IPS DF 6.9 (cell line): ENCODE results near the gene RBM26.

Experiments
- DNase-seq: peaks from one replicate; pipeline ENCODE4 v3.0.0-alpha.2; 2013; ENCODE audit warnings: low read depth, low spot score
- H3K27ac ChIP-seq: one replicate; pipeline ENCODE4 v1.5.1; 2013; ENCODE audit warnings: low read length, control low read depth
- H3K27me3 ChIP-seq: 2 replicates; pipeline ENCODE4 v1.6.1; 2013; ENCODE audit warnings: mild to moderate bottlenecking, low read length; ENCODE audit not compliant: control insufficient read depth, insufficient read depth
- H3K36me3 ChIP-seq: 2 replicates; pipeline ENCODE4 v1.6.1; 2013; ENCODE audit warnings: low read length; ENCODE audit not compliant: control insufficient read depth, insufficient read depth
- H3K4me1 ChIP-seq: 2 replicates; pipeline ENCODE4 v1.6.1; 2013; ENCODE audit warnings: low read length; ENCODE audit not compliant: control insufficient read depth, insufficient read depth
- H3K4me3 ChIP-seq: 2 replicates; pipeline ENCODE4 v1.5.1; 2013; ENCODE audit warnings: mild to moderate bottlenecking, low read length
- H3K9me3 ChIP-seq: 2 replicates; pipeline ENCODE4 v1.6.1; 2013; ENCODE audit warnings: low read length, inconsistent platforms; ENCODE audit not compliant: control insufficient read depth, insufficient read depth
- WGBS: extraction: QIAGEN DNeasy Blood & Tissue Kit; methylation state at CpG from one replicate; pipeline ENCODE4 v1.1.7; 2013; ENCODE audit warnings: mixed read lengths, missing lambda C conversion rate; ENCODE audit not compliant: insufficient read length, insufficient coverage; 5-methylcytosine and 5-hydroxymethylcytosine counted together

The RBM26 gene, protein sequence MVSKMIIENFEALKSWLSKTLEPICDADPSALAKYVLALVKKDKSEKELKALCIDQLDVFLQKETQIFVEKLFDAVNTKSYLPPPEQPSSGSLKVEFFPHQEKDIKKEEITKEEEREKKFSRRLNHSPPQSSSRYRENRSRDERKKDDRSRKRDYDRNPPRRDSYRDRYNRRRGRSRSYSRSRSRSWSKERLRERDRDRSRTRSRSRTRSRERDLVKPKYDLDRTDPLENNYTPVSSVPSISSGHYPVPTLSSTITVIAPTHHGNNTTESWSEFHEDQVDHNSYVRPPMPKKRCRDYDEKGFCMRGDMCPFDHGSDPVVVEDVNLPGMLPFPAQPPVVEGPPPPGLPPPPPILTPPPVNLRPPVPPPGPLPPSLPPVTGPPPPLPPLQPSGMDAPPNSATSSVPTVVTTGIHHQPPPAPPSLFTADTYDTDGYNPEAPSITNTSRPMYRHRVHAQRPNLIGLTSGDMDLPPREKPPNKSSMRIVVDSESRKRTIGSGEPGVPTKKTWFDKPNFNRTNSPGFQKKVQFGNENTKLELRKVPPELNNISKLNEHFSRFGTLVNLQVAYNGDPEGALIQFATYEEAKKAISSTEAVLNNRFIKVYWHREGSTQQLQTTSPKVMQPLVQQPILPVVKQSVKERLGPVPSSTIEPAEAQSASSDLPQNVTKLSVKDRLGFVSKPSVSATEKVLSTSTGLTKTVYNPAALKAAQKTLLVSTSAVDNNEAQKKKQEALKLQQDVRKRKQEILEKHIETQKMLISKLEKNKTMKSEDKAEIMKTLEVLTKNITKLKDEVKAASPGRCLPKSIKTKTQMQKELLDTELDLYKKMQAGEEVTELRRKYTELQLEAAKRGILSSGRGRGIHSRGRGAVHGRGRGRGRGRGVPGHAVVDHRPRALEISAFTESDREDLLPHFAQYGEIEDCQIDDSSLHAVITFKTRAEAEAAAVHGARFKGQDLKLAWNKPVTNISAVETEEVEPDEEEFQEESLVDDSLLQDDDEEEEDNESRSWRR

DNA sequence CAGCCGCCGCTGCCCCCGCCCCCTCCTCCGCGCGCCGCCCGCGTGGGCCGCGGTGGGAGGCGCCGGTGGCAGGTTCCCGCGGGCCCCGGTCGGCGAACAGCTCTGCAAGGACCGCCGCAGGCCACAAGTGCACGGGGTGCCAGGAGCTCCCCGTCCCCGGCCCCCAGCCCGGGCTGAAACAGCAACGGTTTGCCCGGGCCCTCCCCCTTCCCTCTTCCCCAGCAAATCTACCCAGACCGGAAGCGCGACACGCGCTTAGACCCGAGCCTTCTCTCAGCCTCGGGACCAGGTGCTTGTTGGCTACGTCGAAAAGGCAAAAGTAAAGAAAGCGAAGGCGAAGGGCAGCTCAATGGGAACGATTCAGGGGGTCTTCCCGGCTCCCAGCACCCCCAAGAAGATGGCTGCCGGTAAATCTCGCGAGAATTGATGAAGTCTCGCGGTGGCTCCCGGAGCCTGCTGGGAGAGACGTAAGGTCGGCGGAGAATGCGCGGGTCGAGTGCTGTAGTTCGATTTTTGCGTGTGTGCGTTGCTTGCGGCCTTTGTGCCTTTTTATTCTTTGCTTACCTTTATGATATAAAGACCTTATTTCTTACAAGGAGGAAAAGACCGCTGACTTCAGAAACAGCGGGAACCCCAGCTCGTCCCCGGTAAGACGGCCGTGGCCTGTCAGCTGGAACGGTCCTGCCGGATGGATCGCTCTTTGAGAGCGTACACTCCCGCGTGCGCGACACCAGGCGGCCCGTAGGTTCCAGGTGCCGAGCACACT is at the start of gene RBM26:
TSS of gene RBM26 (minus strand) at position 425 of the 766 bp plus-strand sequence. CDS start 481 bp downstream, outside the sequence.
- no peaks in the 10 kb centered on the region for H3K27me3 ChIP-seq
- DNase-seq = peak; percentile 94
- no CpG with 5 or more reads among the region's 72 CpGs for WGBS
- H3K27ac ChIP-seq = no peak within 1 kb of the TSS
- peaks cover 3% of the 10 kb centered on the region; the same call in 1 of the 2 replicates for H3K4me1 ChIP-seq
- H3K36me3 ChIP-seq = no peaks in the 10 kb centered on the region
- H3K4me3 ChIP-seq = peak within 1 kb of the TSS; percentile 88
- no peaks in the 10 kb centered on the region for H3K9me3 ChIP-seq

DNA sequence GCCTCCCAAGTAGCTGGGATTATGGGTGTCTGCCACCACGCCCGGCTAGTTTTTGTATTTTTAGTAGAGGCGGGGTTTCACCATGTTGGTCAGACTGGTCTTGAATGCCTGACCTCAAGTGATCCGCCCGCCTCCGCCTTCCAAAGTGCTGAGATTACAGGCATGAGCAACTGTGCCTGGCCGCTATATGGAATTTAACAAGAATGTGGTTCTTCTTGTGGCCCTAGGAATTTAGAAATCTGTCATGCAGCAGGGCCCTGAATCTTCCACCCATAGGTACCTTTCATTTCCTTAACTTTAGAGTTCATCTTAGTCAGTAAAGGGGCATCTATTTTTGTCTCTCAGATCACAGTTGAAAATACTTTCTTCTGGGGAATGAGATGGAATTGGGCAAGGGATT is 49.3 kb upstream of the RBM26 start:
- H3K4me3 ChIP-seq = no peak overlapping the region
- no peaks in the 10 kb centered on the region for H3K27me3 ChIP-seq
- no peaks in the 10 kb centered on the region for H3K9me3 ChIP-seq
- H3K27ac ChIP-seq = no peak overlapping the region
- WGBS = no CpG with 5 or more reads among the region's 7 CpGs
- DNase-seq = no peak
- no peaks in the 10 kb centered on the region for H3K36me3 ChIP-seq
- no peaks in the 10 kb centered on the region for H3K4me1 ChIP-seq

DNA sequence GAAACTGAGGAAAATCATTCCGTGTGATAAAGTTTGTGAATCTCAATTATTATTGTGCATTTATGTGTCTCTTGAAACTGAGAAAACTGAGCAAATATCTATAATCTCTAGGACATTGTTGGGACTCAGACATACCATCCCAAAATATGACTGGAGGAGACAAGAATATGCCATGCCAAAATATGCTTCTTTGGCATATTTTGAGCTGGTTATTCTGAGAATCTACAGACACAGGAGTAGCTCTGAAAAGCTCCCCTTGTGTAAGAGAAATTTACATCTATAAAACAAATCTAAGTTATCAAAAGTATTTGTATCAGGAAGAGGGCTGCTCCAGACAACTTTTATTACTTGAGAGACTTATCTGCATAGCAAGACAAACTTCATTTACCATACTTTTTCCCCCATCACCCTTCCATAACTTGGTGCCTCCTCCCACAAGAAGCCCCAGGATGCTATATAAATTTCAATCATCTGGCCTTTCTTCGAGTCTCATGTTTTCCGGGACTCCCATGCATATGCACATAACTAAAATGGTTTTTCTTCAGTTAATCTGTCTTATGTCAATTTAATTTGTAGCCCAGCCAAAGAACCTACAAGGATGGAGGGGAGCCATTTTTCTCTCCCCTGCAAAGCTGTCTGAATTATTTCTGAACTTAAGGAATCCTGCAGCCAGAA is 46.3 kb upstream of the RBM26 start:
- Histone ChIP-seq H3K4me3 (no peak overlapping the region), H3K4me1 (no peaks in the 10 kb centered on the region), H3K27ac (no peak overlapping the region), H3K9me3 (no peaks in the 10 kb centered on the region), H3K27me3 (no peaks in the 10 kb centered on the region), H3K36me3 (no peaks in the 10 kb centered on the region)
- no CpG with 5 or more reads among the region's 3 CpGs for WGBS
- no peak for DNase-seq

DNA sequence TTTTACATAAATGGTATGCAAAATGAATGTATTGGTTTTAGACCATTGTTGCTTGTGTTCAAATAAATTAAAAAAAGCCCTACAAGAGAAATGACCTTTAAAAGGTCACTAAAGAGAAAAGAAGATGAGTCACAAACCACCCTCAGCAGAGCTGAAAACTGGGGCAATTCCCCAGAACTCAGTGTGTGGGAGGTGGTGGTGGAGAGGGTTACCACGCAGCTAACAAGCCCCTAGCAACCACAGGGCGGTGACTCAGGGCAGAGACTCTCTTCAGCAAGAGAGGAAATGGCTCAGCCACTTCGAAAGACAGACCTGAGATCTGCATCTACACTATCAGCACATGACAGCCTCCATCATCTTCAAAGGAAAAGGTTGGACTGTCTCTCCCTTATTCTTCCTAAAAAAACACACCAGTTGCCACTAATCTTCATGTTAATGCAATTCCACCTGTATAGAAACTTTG is 45.5 kb upstream of the RBM26 start:
- no CpG with 5 or more reads among the region's 3 CpGs for WGBS
- peak; percentile 9 for DNase-seq
- Histone ChIP-seq H3K9me3 (no peaks in the 10 kb centered on the region), H3K36me3 (no peaks in the 10 kb centered on the region), H3K4me3 (no peak overlapping the region), H3K27ac (no peak overlapping the region), H3K27me3 (no peaks in the 10 kb centered on the region), H3K4me1 (no peaks in the 10 kb centered on the region)

DNA sequence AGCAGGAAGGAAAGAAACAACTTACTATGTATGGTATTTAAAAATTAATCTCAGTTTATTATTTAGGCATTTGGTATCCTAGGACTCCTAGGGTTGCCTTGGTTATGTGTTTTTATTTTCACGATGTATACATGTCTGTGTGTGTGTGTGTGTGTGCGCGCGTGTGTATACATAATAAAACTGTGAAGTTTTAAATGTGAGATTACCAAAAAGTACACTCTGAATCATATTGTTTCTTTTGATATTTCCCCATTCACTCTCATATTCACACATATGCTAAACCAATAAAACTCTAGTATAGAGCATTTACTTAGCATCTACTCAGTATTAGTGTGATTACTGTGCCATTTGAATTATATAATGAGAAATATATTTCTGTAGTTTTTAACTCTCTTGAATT is 44.1 kb upstream of the RBM26 start:
- DNase-seq = no peak
- H3K27ac ChIP-seq = no peak overlapping the region
- WGBS = no CpG with 5 or more reads among the region's 4 CpGs

DNA sequence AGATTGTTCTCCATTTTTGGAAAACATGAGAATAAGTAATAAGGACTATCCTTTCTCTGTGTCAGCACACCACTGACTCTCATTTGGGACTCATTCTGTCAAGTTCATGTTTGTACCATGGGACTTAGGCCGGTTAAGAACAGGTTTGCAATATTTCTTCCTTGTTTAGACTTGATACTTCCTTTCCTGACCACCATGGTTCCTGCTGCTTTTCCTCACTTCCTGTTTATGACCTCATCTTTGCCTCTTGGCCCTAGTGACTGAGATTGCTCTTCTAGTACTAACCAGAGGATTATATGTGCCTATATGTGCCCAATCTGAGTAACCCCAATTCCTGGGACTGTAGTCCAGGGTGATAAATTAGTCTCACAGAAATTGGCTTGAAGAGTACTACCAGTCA is 42.4 kb upstream of the RBM26 start:
- no peak for DNase-seq
- H3K27me3 ChIP-seq = no peaks in the 10 kb centered on the region
- H3K4me3 ChIP-seq = no peak overlapping the region
- no peaks in the 10 kb centered on the region for H3K4me1 ChIP-seq
- H3K9me3 ChIP-seq = no peaks in the 10 kb centered on the region
- WGBS = no CpG with 5 or more reads among the region's 1 CpG
- H3K27ac ChIP-seq = no peak overlapping the region
- H3K36me3 ChIP-seq = no peaks in the 10 kb centered on the region

More for the DNA sequence above, 44.1 kb upstream of the RBM26 start:
- no peaks in the 10 kb centered on the region for H3K36me3 ChIP-seq
- no peaks in the 10 kb centered on the region for H3K9me3 ChIP-seq
- no peak overlapping the region for H3K4me3 ChIP-seq
- H3K4me1 ChIP-seq = no peaks in the 10 kb centered on the region
- H3K27me3 ChIP-seq = no peaks in the 10 kb centered on the region

DNA sequence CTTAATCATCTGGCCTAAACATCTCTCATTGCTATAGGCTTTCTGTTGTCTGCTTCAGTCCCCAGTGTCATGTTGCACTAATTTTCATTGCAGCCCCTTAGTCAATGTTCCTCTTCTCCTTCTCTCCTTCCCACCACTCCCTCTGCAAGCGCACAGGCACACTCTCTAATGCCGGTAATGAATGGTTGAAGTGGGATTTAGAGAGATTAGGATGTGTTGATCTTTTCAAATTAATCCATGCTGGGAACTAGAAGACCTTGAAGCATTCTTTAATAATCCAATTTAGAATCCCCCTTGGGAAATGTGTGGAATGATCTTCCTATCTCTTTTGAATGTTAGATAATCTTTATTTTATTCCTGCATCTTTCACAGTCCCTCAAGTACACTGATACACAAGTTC is 41.7 kb upstream of the RBM26 start:
- WGBS = no CpG with 5 or more reads among the region's 2 CpGs
- no peak overlapping the region for H3K4me3 ChIP-seq
- H3K9me3 ChIP-seq = no peaks in the 10 kb centered on the region
- DNase-seq = no peak
- no peaks in the 10 kb centered on the region for H3K36me3 ChIP-seq
- no peak overlapping the region for H3K27ac ChIP-seq
- no peaks in the 10 kb centered on the region for H3K4me1 ChIP-seq
- H3K27me3 ChIP-seq = no peaks in the 10 kb centered on the region

DNA sequence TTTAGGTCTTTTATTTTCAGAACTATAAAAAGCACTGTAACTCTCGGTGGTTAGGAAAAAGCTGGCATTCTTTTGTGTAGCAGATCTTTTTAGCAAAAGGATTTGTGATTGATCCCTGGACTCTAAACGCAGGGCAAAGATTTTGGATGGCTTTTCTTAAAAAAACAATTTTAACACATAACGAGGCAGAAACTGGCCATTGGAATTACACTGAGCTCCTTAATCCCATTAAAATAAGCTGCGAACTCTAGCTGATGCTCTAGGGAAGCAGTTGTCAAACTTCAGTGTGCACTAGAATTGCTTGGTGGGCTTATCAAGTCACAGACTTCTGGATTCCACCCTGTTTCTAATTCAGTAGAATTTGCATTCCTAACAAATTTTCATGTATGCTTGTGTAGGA is 41.1 kb upstream of the RBM26 start:
- Histone ChIP-seq H3K4me1 (no peaks in the 10 kb centered on the region), H3K27ac (no peak overlapping the region), H3K27me3 (no peaks in the 10 kb centered on the region), H3K36me3 (no peaks in the 10 kb centered on the region), H3K4me3 (no peak overlapping the region), H3K9me3 (no peaks in the 10 kb centered on the region)
- WGBS = no CpG with 5 or more reads among the region's 4 CpGs
- DNase-seq = no peak

DNA sequence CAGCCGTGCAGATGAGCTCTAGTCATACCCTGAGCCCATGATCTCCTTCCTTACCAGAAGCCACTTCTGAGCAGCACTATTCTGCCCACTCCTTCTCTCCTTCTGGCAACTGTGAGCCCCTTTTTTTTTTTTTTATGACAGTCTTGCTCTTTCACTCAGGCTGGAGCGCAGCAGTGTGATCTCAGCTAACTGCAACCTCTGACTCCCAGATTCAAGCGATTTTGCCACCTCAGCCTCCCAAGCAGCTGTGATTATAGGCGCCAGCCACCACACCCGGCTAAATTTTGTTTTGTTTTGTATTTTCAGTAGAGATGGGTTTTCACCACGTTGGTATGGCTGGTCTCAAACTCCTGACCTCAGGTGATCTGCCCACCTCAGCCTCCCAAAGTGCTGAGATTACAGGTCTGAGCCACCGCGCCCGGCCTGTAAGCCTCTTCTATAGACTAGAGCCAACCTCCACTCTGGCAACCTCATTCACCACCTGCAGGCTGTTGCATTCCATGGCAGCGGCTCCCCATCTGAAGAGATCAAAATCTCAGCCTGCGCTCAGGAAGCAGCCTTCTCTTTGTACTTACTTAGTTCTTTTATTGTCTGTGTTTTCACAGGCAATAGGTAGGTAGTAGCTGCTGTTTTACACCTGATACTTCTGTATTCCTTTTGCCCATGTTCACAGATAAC is 40.1 kb upstream of the RBM26 start:
- WGBS = no CpG with 5 or more reads among the region's 11 CpGs
- no peak for DNase-seq

More for the DNA sequence above, 40.1 kb upstream of the RBM26 start:
- Histone ChIP-seq H3K27ac (no peak overlapping the region), H3K9me3 (no peaks in the 10 kb centered on the region), H3K36me3 (no peaks in the 10 kb centered on the region), H3K4me1 (no peaks in the 10 kb centered on the region), H3K27me3 (no peaks in the 10 kb centered on the region), H3K4me3 (no peak overlapping the region)
